Activated T-helper 1 cell treated with anti-CD3 and anti-CD28 coated beads, Interleukin-2, amount 50 U/mL, for 16 hours (primary cell): ENCODE results near the gene NRXN2.

Source experiments
- DNase-seq, 2 donors: peaks; one replicate each; pipeline ENCODE4 v3.0.0-alpha.2; 2020; ENCODE audit warnings: low read depth in 1 of 2, low spot score in 1 of 2

Gene NRXN2

GRCh38 chr11:64594159-64594939, 128.6 kb downstream of the NRXN2 start:
- DNase-seq, result no peak

DNA sequence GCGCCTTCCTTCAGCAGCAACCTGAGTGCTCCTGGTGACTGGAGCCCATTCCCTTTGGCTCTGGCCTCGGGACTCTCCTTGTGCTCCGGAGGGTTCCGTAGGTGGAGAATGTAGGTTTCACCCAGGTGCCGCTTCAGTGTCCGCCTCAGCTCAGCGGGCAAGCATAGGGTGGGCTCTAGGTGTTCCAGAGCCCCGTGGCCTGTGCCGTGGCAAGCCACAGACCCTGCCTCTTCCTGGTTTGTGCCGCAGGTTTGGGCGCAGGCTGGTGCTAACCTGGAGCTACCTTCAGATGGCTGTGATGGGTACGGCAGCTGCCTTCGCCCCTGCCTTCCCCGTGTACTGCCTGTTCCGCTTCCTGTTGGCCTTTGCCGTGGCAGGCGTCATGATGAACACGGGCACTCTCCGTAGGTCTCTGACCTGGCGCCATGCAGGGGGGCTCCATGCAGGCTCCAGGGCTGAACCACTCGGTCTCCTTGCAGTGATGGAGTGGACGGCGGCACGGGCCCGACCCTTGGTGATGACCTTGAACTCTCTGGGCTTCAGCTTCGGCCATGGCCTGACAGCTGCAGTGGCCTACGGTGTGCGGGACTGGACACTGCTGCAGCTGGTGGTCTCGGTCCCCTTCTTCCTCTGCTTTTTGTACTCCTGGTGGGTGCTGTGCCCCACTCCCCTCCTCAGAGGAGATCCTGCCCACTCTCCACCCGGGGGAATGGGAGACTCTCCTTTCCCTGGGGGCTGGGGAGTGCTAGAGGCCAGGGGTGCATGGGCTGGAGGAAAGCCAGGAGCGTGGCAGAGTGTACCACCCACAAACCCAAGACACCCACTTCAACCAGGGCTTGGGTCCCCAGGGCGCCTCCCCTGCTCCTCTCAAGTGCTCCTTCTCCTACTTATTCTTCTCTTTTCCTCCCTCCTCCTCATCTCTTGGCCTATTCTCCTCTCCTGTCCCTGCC, 129.6 kb downstream of the NRXN2 start:
- no peak for DNase-seq

DNA sequence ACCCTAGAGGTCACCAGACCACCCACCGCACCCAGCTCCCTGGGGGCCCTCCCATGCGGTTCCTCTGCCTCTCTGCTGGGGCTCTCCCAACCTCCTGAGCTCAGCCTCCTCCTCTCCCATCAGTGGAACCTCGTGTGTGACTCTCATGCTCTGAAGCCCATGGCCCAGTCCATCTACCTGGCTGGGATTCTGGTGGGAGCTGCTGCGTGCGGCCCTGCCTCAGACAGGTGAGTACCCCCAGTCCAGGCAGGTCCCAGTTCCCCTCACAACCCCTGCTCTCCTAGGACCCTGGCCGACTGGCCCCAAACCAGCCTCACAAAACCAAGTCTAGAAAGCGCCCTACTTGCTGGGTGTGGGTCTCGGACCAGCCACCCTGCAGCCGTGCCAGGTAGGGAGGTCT, 130.3 kb downstream of the NRXN2 start:
- DNase-seq, result no peak

DNA sequence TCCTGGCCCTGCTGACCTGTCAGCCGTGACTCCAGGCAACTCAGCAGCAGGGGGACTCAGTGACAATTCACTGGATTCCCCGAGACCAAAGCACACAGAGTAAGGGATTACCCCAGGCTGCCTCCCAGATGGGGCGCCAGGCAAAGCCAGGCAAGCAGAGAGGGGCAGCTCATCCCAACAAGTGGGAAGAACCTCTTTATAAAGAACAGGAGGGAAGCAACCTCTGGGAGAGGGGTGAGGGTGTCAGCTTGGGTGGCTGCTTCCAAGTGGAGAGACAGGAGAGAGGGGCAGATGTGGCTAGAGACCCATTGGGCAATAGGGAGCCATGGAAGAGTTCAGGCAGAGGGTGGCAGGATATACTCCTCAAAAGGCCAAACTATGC, 130.8 kb downstream of the NRXN2 start:
- DNase-seq, result no peak

DNA sequence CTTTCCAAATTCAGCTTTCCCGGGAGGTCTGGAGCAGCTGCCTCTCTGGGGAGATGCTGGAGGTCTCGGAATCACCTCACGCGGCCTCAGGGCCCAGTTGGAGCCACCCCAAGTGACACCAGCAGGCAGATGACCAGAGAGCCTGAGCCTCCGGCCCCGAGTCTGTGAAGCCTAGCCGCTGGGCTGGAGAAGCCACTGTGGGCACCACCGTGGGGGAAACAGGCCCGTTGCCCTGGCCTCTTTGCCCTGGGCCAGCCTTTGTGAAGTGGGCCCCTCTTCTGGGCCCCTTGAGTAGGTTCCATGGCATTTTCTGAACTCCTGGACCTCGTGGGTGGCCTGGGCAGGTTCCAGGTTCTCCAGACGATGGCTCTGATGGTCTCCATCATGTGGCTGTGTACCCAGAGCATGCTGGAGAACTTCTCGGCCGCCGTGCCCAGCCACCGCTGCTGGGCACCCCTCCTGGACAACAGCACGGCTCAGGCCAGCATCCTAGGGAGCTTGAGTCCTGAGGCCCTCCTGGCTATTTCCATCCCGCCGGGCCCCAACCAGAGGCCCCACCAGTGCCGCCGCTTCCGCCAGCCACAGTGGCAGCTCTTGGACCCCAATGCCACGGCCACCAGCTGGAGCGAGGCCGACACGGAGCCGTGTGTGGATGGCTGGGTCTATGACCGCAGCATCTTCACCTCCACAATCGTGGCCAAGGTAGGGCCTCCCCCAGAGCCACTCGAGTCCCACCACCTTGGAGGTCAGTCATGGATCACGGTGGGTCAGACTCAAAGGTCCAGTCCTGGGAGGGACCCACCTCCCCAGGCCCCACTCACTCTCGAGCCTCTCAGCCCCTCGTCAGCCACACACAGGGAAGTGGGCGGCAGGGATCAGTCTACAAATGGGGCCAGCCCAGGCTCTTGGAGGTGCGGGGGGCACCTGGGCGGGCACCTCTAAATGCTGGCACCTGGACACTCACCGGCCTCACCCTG, 131.5 kb downstream of the NRXN2 start:
- no peak for DNase-seq

- DNase-seq, result no peak
These were observed 132.2 kb downstream of the NRXN2 start, which contains the start of gene SLC22A12 for GRCh38 chr11:64590763-64591221. SLC22A12 (plus strand) TSS chr11:64591220; CDS start chr11:64591557, 337 bp downstream.

DNA sequence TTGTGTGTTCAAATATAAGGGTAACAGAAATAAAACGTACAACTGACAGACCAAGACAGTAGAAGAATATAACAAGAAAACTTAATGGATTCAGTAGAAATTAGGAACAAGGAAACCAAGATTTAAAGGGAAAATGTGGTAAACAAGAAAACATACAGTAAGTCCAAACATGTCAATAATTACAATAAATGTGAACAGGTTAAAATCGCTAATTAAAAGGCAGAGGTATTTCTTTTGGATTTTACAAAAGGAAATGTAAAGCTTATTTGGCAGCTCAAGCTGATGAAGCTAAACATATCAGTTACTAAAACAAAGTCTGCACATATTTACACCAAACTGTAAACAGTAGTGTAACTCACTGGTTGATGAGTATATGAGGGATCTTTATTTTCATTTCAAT, 134.3 kb downstream of the NRXN2 start:
- DNase-seq, result no peak

GRCh38 chr11:64586366-64586765, 136.6 kb downstream of the NRXN2 start:
- DNase-seq, result no peak

- no peak for DNase-seq
These were observed 137.8 kb downstream of the NRXN2 start for GRCh38 chr11:64585150-64585549.

DNA sequence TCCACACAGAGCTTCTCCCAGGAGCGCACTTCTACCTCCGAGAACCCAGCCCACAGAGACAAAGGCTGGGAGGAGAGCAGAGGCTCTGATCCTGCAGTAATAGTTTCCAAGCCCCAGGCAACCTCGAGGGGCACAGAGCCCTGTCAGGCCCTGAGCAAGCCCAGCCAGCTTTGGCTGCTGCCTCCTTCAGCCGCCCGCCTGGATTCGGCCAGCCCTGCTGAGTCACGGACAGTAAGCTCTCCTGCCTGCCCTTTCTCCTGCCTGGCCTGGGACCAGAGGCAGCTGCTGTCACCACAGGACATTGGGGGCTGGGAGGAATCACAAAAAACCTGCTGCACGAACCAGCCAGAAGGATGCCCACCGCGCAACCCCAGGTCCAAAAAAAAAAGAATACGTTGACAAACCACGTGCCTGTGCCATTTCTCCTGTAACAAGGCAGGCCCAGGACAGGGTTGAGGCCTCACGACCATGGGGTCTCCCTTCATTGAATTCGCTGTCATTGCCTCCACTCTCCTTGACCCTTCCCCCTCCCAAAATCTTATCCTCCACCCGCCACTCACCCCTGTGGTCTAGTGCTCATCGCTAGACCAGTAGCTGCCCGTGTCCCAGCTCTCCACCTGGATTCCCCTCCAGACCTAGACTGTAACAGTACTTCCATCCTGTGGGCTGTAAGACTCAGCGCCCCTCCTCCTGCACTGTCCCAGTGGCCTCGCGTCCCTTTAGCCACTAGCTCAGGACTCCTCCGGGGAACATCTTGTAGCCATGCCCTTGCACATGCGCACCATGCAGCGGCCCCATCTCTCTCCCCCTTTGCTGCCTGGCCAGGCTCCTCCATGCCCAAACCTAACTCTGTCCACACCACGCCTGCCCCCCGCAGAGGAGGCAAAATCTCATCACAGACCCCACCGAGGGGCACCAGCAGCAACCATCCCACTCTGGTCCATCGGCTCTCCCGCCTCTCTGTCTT, 139.4 kb downstream of the NRXN2 start:
- DNase-seq, result no peak

DNA sequence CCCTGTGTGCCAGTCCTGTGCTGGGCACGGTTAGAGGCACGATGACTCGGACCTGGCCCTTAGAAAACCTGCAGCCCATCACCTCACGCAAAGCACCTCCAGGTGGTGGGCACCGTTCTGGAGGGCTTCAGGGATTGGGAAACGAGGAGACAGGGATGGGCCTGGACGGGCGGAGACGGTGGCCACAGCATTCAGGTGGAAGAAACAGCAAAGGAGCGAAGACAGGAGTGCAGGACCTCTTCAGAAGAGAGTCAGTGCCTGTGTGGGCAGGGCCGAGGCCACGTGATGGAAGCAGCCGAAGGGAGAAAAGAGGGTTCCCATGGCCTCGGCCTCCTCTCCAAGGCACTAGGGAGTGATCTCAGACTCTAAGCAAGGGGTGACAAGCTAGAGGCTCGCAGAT, 140.1 kb downstream of the NRXN2 start:
- no peak for DNase-seq

GRCh38 chr11:64581057-64581523, 141.9 kb downstream of the NRXN2 start:
- DNase-seq, result no peak

DNA sequence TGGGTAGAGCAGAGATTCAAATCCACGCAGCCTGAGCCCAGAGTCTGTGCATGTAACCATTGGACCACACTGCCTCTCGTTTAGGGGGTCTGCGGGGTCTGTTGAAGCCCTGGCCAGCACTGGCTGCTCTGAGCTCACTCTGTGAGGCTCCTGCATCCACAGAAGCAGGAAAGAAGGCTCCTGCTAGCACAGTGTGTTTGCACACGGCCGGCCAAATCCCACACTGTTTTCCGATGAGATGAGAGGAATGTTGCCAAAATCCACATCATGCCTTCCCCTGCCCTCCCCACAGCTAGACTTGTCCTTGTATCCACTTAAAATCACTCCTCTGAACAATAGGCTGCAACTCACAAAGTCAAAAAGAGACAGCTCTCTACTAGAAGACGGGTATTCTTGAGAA, 142.6 kb downstream of the NRXN2 start:
- DNase-seq, result no peak

DNA sequence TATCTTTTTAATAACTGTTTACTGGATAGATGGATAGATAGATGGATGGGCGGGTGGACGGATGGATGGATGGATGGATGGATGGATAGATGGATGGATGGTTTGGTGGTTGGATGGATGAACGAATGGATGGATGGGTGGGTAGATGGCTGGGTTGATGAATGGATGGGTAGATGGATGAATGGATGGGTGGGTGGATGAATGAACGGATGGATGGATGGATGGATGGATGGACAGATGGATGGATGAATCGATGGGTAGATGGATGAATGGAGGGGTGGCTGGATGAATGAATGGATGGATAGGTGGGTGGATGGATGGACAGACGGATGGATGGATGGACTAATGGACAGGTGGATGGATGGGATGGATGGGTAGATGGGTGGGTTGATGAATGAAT, 145.8 kb downstream of the NRXN2 start:
- no peak for DNase-seq

- no peak for DNase-seq
These were observed 150.9 kb downstream of the NRXN2 start for GRCh38 chr11:64572143-64572542.

- DNase-seq, result no peak
These were observed 151.4 kb downstream of the NRXN2 start for GRCh38 chr11:64571410-64572091.

GRCh38 chr11:64571050-64571409, 152.0 kb downstream of the NRXN2 start:
- DNase-seq, result no peak

- DNase-seq, result no peak
These were observed 152.7 kb downstream of the NRXN2 start for GRCh38 chr11:64570341-64570740.
